OCI-LY7 (cell line): Measurements from ENCODE around the gene SLC17A9.

Experiments
- CTCF ChIP-seq: fragments of 200-600 bp; sonication (generic); conservative IDR thresholded peaks from 2 replicates; pipeline ENCODE4 v1.5.1; 2014; ENCODE audit warnings: mild to moderate bottlenecking, antibody characterized with exemption, low read length, moderate library complexity, mixed read lengths
- EZH2phosphoT487 ChIP-seq: fragments of 200-600 bp; sonication (generic); IDR thresholded peaks from 2 replicates; pipeline ENCODE4 v1.6.1; 2018; ENCODE audit warnings: low read depth, borderline replicate concordance, mild to moderate bottlenecking, mixed run types, antibody characterized with exemption, low read length, moderate library complexity, mixed read lengths

- TF ChIP-seq CTCF (no peak), EZH2phosphoT487 (no peak)
Measured at GRCh38 chr20:62910777-62911497, 41.6 kb upstream of the SLC17A9 start.
